GM12878 (cell line): ENCODE data around the gene RETREG1. TPM values are rescaled to one million over a fixed set of nuclear protein-coding genes. Genes with fewer than 3 reads are reported as not detected.

Source experiments
- ATAC-seq: fragments of 200-7000 bp; cut with Tn5 transposase; 3 replicates; pipeline ENCODE4 v1.9.1; 2020; ENCODE audit warnings: mild to moderate bottlenecking, moderate library complexity
- BruUV-seq: library from RNA; stranded (reverse); fragments of 400-500 nt; replicated peaks from 2 replicates; lab custom pipeline; 2021; lab: Mats Ljungman, UMichigan
- CTCF ChIA-PET: fragments of 300-600 bp; sonication (Branson Sonifier 250); formaldehyde crosslinking; extraction: SDS; loops from one replicate; lab custom pipeline; 2021; ENCODE audit warnings: inconsistent platforms; lab: Yijun Ruan, JAX
- POLR2A ChIA-PET: fragments of 350-600 bp; formaldehyde crosslinking; extraction: SDS; loops from one replicate; lab custom pipeline; 2021; ENCODE audit warnings: inconsistent platforms; lab: Charles Lee
- RAD21 ChIA-PET: fragments of 300-600 bp; sonication (Branson Sonifier 250); formaldehyde crosslinking; loops from one replicate; lab custom pipeline; 2023; ENCODE audit warnings: antibody characterized with exemption; ENCODE audit not compliant: unreplicated experiment; lab: Charles Lee
- SMC1A ChIA-PET: fragments of 300-600 bp; sonication (Branson Sonifier 250); formaldehyde crosslinking; loops from one replicate; lab custom pipeline; 2023; ENCODE audit not compliant: unreplicated experiment, uncharacterized antibody; lab: Charles Lee
- DNase-seq: peaks from one replicate; pipeline ENCODE4 v3.0.0-alpha.2; 2011; ENCODE audit warnings: low read depth, low spot score
- FAIRE-seq: peaks from 3 replicates; lab custom pipeline; 2011; peaks lifted over from hg19 to GRCh38; lab: Jason Lieb, UNC
- H2AFZ ChIP-seq: 2 replicates; pipeline ENCODE4 v1.6.0; 2011; ENCODE audit warnings: low read depth, low read length, control low read depth; ENCODE audit not compliant: control insufficient read depth
- H3K27ac ChIP-seq: 2 replicates; pipeline ENCODE4 v1.5.1; 2011; ENCODE audit warnings: control low read depth; ENCODE audit not compliant: control insufficient read depth, insufficient read depth
- H3K27me3 ChIP-seq, 2 experiments: replicated peaks in 1 of 2; 2 replicates each; pipeline versions ENCODE4 v1.6.0 to v1.6.1; 2011; ENCODE audit warnings: low read length in 1 of 2; ENCODE audit not compliant: control insufficient read depth in 2 of 2, insufficient read depth in 2 of 2
- H3K36me3 ChIP-seq, 2 experiments: 2 replicates each; pipeline ENCODE4 v1.5.1; 2011; ENCODE audit warnings: low read length in 1 of 2; ENCODE audit not compliant: control insufficient read depth in 2 of 2, insufficient read depth in 2 of 2
- H3K4me1 ChIP-seq: 2 replicates; pipeline ENCODE4 v1.6.1; 2011; ENCODE audit warnings: mild to moderate bottlenecking, low read length, moderate library complexity, mixed read lengths; ENCODE audit not compliant: control insufficient read depth, insufficient read depth
- H3K4me2 ChIP-seq: 2 replicates; pipeline ENCODE4 v1.6.0; 2011; ENCODE audit warnings: control low read depth; ENCODE audit not compliant: control insufficient read depth, insufficient read depth
- H3K4me3 ChIP-seq: fragments of 200-600 bp; sonication (generic); 2 replicates; pipeline ENCODE4 v1.5.1; 2016
- H3K79me2 ChIP-seq: 2 replicates; pipeline ENCODE4 v1.6.0; 2011; ENCODE audit warnings: low read length; ENCODE audit not compliant: control insufficient read depth, insufficient read depth
- H3K9ac ChIP-seq: 2 replicates; pipeline ENCODE4 v1.8.0; 2011; ENCODE audit warnings: low read length, control low read depth, mixed read lengths; ENCODE audit not compliant: control insufficient read depth, insufficient read depth
- H3K9me3 ChIP-seq: replicated peaks from 3 replicates; pipeline ENCODE4 v1.5.1; 2011; ENCODE audit warnings: mild to moderate bottlenecking, low read length; ENCODE audit not compliant: control insufficient read depth, insufficient read depth
- H4K20me1 ChIP-seq: 2 replicates; pipeline ENCODE4 v1.6.0; 2011; ENCODE audit not compliant: control insufficient read depth, insufficient read depth
- PAX8 ChIP-seq: fragments of 450-650 bp; IDR thresholded peaks from 2 replicates; pipeline ENCODE4 v1.6.1; 2017; ENCODE audit warnings: mild to moderate bottlenecking, moderate library complexity
- SPI1 ChIP-seq: IDR thresholded peaks from 2 replicates; pipeline ENCODE4 v1.6.1; 2011; ENCODE audit warnings: low read depth, mild to moderate bottlenecking, low read length, moderate library complexity, borderline replicate concordance; ENCODE audit not compliant: insufficient read depth
- WGBS: methylation state at CpG from one replicate; pipeline ENCODE4 v1.1.6; 2016; ENCODE audit warnings: low lambda C conversion rate; ENCODE audit not compliant: insufficient replicate concordance, insufficient coverage; ENCODE audit errors: missing lambda C conversion rate; 5-methylcytosine and 5-hydroxymethylcytosine counted together
- in situ Hi-C: fragments of 300-500 bp; cut with MboI; formaldehyde crosslinking; loops from 9 replicates; pipeline ENCODE4 v1.14.3; 2018; ENCODE audit warnings: mixed read lengths
- intact Hi-C: fragments of 100-400 bp; cut with micrococcal nuclease; formaldehyde crosslinking; loops from one replicate; pipeline ENCODE4 v1.14.2; 2022; ENCODE audit not compliant: unreplicated experiment
- polyA plus RNA-seq, 11 experiments: library from polyadenylated mRNA; depleted of rRNA in 4 of 11; unstranded in 6 of 11; stranded (reverse) in 5 of 11; fragments of >200 nt; fragmentation: Nextera tagmentation in 4 of 11; fragmentation: Illumina TruSeq in 1 of 11; extraction: Ambion mirVana in 4 of 11; extraction: Trizol in 1 of 11; gene quantifications; 1 replicate in 1 of 11; 2 replicates in 10 of 11; pipeline versions ENCODE4 v1.2.1 to v1.2.3, GENCODE V29; 2011 to 2016; ENCODE audit warnings: inconsistent platforms in 2 of 11, missing spikeins in 2 of 11, low read depth in 1 of 11
- total RNA-seq, 4 experiments: library from RNA; depleted of rRNA in 3 of 4; stranded (reverse); fragments of >200 nt in 3 of 4; fragmentation: Illumina TruSeq in 1 of 4; extraction: Trizol in 1 of 4; gene quantifications; 2 replicates each; pipeline versions ENCODE4 v1.2.1 to v1.2.3, GENCODE V29; 2013 to 2021
- TF ChIP-seq, protein P1 (sequence below): IDR thresholded peaks from 2 replicates; pipeline ENCODE4 v1.6.1; 2012; ENCODE audit warnings: mild to moderate bottlenecking, low read depth, low read length
- TF ChIP-seq, protein P2 (sequence below): fragments of 150-350 bp; IDR thresholded peaks from 2 replicates; pipeline ENCODE4 v1.6.1; 2016; ENCODE audit warnings: low read depth, low read length

The RETREG1 gene
- total and polyA plus RNA-seq, 10 of the 15 experiments (the other 5 are each of a cell fraction or from before 2014, with no cell fraction given) = 3.9 to 8.9 (median 6.4) TPM

DNA sequence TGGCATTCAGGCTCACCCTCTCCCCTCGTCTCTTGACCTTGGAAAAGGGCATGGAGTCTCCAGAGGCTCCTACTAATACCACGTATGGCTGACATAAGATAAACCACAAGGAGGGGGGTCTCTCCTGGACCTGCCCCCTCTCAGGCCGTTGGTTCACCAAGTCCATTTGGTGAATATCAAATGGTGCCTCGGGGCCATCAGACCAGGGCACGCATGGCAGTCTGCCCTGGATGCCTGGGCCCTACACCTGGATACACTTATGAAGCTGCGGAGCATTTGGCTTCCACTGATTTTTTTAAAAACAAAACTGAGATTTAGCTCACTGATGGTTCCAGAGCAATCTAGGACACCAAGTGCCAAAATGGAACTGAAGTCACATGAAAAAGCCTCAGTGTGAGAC is 110.9 kb downstream of the RETREG1 start:
- POLR2A ChIA-PET = no interaction called here
- TF ChIP-seq, protein P1, sequence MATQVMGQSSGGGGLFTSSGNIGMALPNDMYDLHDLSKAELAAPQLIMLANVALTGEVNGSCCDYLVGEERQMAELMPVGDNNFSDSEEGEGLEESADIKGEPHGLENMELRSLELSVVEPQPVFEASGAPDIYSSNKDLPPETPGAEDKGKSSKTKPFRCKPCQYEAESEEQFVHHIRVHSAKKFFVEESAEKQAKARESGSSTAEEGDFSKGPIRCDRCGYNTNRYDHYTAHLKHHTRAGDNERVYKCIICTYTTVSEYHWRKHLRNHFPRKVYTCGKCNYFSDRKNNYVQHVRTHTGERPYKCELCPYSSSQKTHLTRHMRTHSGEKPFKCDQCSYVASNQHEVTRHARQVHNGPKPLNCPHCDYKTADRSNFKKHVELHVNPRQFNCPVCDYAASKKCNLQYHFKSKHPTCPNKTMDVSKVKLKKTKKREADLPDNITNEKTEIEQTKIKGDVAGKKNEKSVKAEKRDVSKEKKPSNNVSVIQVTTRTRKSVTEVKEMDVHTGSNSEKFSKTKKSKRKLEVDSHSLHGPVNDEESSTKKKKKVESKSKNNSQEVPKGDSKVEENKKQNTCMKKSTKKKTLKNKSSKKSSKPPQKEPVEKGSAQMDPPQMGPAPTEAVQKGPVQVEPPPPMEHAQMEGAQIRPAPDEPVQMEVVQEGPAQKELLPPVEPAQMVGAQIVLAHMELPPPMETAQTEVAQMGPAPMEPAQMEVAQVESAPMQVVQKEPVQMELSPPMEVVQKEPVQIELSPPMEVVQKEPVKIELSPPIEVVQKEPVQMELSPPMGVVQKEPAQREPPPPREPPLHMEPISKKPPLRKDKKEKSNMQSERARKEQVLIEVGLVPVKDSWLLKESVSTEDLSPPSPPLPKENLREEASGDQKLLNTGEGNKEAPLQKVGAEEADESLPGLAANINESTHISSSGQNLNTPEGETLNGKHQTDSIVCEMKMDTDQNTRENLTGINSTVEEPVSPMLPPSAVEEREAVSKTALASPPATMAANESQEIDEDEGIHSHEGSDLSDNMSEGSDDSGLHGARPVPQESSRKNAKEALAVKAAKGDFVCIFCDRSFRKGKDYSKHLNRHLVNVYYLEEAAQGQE = no peak
- H3K4me2 ChIP-seq = no peak overlapping the region

DNA sequence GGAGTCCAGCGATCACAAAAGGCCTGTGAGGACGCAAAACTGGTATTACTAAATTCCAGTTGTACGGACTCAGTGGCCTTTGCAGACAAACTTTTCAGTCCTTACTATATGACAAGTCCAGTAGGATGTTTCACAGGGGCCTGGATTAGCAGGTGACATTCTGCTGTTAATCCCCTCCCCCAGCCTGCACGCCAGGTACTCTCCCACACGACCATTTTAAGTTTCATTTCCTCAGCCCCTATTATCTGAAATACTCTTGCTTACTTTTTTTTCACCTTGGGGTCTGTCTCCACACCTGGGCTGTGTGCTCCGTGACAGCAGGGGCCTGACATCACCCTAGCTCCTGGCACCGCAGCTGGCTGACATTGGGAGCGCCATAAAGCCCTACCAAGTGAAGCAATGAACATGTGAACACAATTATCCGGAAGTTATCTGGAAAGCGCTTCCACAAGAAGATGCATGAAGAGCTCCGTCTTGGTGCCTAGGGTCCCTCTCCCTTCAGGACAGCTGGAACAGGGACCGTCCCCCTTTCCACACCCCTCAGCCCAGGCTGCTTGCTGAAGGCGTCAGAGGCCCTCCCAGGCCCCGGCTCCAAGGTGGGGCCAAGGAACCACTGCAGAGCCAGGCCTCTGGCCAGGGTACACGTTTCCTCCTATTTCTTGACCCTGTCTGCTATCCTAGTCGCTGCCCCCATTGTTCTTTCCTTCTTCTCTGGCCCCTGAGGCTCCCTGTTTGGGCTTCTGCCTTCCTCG is 111.5 kb downstream of the RETREG1 start:
- ChIA-PET RAD21 (no interaction called here), POLR2A (no interaction called here), SMC1A (no interaction called here), CTCF (no interaction called here)
- no peak overlapping the region for H3K4me2 ChIP-seq
- no peak overlapping the region for H3K4me3 ChIP-seq
- no peak overlapping the region for H3K27ac ChIP-seq
- H2AFZ ChIP-seq = no peak overlapping the region
- H3K9me3 ChIP-seq = no peaks in the 10 kb centered on the region
- WGBS = 54% methylated on average over 17 of the region's 17 CpGs
- H3K9ac ChIP-seq = no peak overlapping the region
- FAIRE-seq (no peak), ATAC-seq (no peak), DNase-seq (no peak)
- in situ Hi-C loops (no loop called here), intact Hi-C loops (no loop called here)
- TF ChIP-seq PAX8 (no peak), SPI1 (peak; percentile 24; the same call in 1 of the 2 replicates)
- TF ChIP-seq, protein P2, sequence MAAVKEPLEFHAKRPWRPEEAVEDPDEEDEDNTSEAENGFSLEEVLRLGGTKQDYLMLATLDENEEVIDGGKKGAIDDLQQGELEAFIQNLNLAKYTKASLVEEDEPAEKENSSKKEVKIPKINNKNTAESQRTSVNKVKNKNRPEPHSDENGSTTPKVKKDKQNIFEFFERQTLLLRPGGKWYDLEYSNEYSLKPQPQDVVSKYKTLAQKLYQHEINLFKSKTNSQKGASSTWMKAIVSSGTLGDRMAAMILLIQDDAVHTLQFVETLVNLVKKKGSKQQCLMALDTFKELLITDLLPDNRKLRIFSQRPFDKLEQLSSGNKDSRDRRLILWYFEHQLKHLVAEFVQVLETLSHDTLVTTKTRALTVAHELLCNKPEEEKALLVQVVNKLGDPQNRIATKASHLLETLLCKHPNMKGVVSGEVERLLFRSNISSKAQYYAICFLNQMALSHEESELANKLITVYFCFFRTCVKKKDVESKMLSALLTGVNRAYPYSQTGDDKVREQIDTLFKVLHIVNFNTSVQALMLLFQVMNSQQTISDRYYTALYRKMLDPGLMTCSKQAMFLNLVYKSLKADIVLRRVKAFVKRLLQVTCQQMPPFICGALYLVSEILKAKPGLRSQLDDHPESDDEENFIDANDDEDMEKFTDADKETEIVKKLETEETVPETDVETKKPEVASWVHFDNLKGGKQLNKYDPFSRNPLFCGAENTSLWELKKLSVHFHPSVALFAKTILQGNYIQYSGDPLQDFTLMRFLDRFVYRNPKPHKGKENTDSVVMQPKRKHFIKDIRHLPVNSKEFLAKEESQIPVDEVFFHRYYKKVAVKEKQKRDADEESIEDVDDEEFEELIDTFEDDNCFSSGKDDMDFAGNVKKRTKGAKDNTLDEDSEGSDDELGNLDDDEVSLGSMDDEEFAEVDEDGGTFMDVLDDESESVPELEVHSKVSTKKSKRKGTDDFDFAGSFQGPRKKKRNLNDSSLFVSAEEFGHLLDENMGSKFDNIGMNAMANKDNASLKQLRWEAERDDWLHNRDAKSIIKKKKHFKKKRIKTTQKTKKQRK = no peak
- H4K20me1 ChIP-seq = no peaks in the 10 kb centered on the region
- no peaks in the 10 kb centered on the region for H3K27me3 ChIP-seq
- H3K4me1 ChIP-seq = no peaks in the 10 kb centered on the region
- BruUV-seq = no TSS peak
- H3K79me2 ChIP-seq = no peaks in the 10 kb centered on the region
- H3K36me3 ChIP-seq = no peaks in the 10 kb centered on the region

More for the DNA sequence above, 110.9 kb downstream of the RETREG1 start:
- no peak overlapping the region for H3K9ac ChIP-seq
- intact Hi-C loops (no loop called here), in situ Hi-C loops (no loop called here)
- H4K20me1 ChIP-seq = no peaks in the 10 kb centered on the region
- DNase-seq = no peak
- no peaks in the 10 kb centered on the region for H3K9me3 ChIP-seq
- H3K4me3 ChIP-seq = no peak overlapping the region
- no peak for ATAC-seq
- no peak overlapping the region for H3K27ac ChIP-seq
- no TSS peak for BruUV-seq
- CTCF ChIA-PET = no interaction called here
- H2AFZ ChIP-seq = no peak overlapping the region
- no peaks in the 10 kb centered on the region for H3K4me1 ChIP-seq
- H3K27me3 ChIP-seq = no peaks in the 10 kb centered on the region
- no peak for FAIRE-seq
- no peaks in the 10 kb centered on the region for H3K36me3 ChIP-seq
- 23% methylated on average over 6 of the region's 6 CpGs for WGBS
- SMC1A ChIA-PET = interaction anchor here (0.6 kb wide), 1 partner anchor 63 kb away, joined by 4 read pairs; no protein-coding TSS in a partner anchor
- RAD21 ChIA-PET = no interaction called here
- no peaks in the 10 kb centered on the region for H3K79me2 ChIP-seq
